Smooth muscle cell (in vitro differentiated cells): ENCODE results near the gene HCRT. TPM values are rescaled to one million over a fixed set of nuclear protein-coding genes. Genes with fewer than 3 reads are reported as not detected.
A peak's percentile ranks its signal among the peaks of the same experiment; 100 is the strongest.

Experiments used
- DNase-seq: peaks from one replicate; lab custom pipeline; 2025; ENCODE audit not compliant: unreplicated experiment; lab: John Stamatoyannopoulos, UW
- H2AFZ ChIP-seq: fragments of 200-600 bp; sonication (generic); 2 replicates; pipeline ENCODE4 v1.6.0; 2016; ENCODE audit warnings: antibody characterized with exemption, low read depth, mild to moderate bottlenecking
- H3F3A ChIP-seq: fragments of 200-600 bp; sonication (generic); 2 replicates; pipeline ENCODE4 v1.6.0; 2017; ENCODE audit warnings: antibody characterized with exemption, low read depth
- H3K27ac ChIP-seq: fragments of 200-600 bp; sonication (generic); 2 replicates; pipeline ENCODE4 v1.5.1; 2016; ENCODE audit warnings: low read depth, mild to moderate bottlenecking
- H3K27me3 ChIP-seq: fragments of 200-600 bp; sonication (generic); 2 replicates; pipeline ENCODE4 v1.6.1; 2016; ENCODE audit warnings: low read depth, mild to moderate bottlenecking
- H3K36me3 ChIP-seq: fragments of 200-600 bp; sonication (generic); 2 replicates; pipeline ENCODE4 v1.5.1; 2016; ENCODE audit warnings: low read depth
- H3K4me1 ChIP-seq: fragments of 200-600 bp; sonication (generic); 2 replicates; pipeline ENCODE4 v1.5.1; 2016; ENCODE audit warnings: low read depth
- H3K4me2 ChIP-seq: fragments of 200-600 bp; sonication (generic); 2 replicates; pipeline ENCODE4 v1.6.0; 2016; ENCODE audit warnings: mild to moderate bottlenecking
- H3K4me3 ChIP-seq: fragments of 200-600 bp; sonication (generic); 2 replicates; pipeline ENCODE4 v1.5.1; 2016; ENCODE audit warnings: mild to moderate bottlenecking
- H3K79me2 ChIP-seq: fragments of 200-600 bp; sonication (generic); 2 replicates; pipeline ENCODE4 v1.6.0; 2016; ENCODE audit warnings: low read depth, mild to moderate bottlenecking
- H3K9ac ChIP-seq: fragments of 200-600 bp; sonication (generic); 2 replicates; pipeline ENCODE4 v1.6.0; 2016; ENCODE audit warnings: low read depth
- H3K9me3 ChIP-seq: fragments of 200-600 bp; sonication (generic); replicated peaks from 2 replicates; pipeline ENCODE4 v1.5.1; 2016; ENCODE audit warnings: low read depth
- H4K20me1 ChIP-seq: fragments of 200-600 bp; sonication (generic); 2 replicates; pipeline ENCODE4 v1.6.0; 2016; ENCODE audit warnings: low read depth
- CTCF ChIP-seq: fragments of 200-600 bp; sonication (generic); IDR thresholded peaks from 2 replicates; pipeline ENCODE4 v1.5.1; 2017; ENCODE audit warnings: borderline replicate concordance, mild to moderate bottlenecking, antibody characterized with exemption; ENCODE audit not compliant: insufficient read depth, poor library complexity, severe bottlenecking
- WGBS: methylation state at CpG from one replicate; pipeline ENCODE4 v1.1.7; 2016; ENCODE audit warnings: low lambda C conversion rate; 5-methylcytosine and 5-hydroxymethylcytosine counted together
- polyA plus RNA-seq: library from polyadenylated mRNA; unstranded; fragments of >200 nt; fragmentation: Nextera tagmentation; extraction: Ambion mirVana; gene quantifications from 2 replicates; pipeline ENCODE4 v1.2.1, GENCODE V29; 2016
- total RNA-seq: library from RNA; depleted of rRNA; stranded (reverse); fragments of >200 nt; gene quantifications from 2 replicates; pipeline ENCODE4 v1.2.3, GENCODE V29; 2014

Gene HCRT
- total and polyA plus RNA-seq, 2 experiments from 2014 or later = not detected

- Histone ChIP-seq H3K4me3 (no peak overlapping the region), H3K4me1 (peaks cover 8% of the 10 kb centered on the region), H4K20me1 (peaks cover 97% of the 10 kb centered on the region), H3K9ac (no peak overlapping the region), H3K9me3 (no peaks in the 10 kb centered on the region), H3K36me3 (no peaks in the 10 kb centered on the region), H3K27ac (peak overlapping the region; percentile 22), H2AFZ (no peak overlapping the region), H3K27me3 (no peaks in the 10 kb centered on the region), H3F3A (peaks cover 11% of the 10 kb centered on the region), H3K79me2 (peaks cover 72% of the 10 kb centered on the region), H3K4me2 (no peak overlapping the region)
- no peak for DNase-seq
- WGBS = 78% methylated on average over 15 of the region's 15 CpGs
- TF ChIP-seq CTCF = no peak
Measured at GRCh38 chr17:42135664-42136653, 49.3 kb downstream of the HCRT start.

GRCh38 chr17:42135151-42135550 lies 50.1 kb downstream of the HCRT start:
- H3K4me3 ChIP-seq = no peak overlapping the region
- H3K79me2 ChIP-seq = peaks cover 74% of the 10 kb centered on the region
- DNase-seq = no peak
- no peaks in the 10 kb centered on the region for H3K36me3 ChIP-seq
- H3K4me1 ChIP-seq = peaks cover 8% of the 10 kb centered on the region
- H3K27ac ChIP-seq = peak overlapping the region; percentile 22
- H3K27me3 ChIP-seq = no peaks in the 10 kb centered on the region
- WGBS = 96% methylated on average over 6 of the region's 6 CpGs
- H3K9ac ChIP-seq = no peak overlapping the region
- H2AFZ ChIP-seq = no peak overlapping the region
- TF ChIP-seq CTCF = no peak
- H3K4me2 ChIP-seq = no peak overlapping the region
- H3F3A ChIP-seq = peaks cover 7% of the 10 kb centered on the region
- no peaks in the 10 kb centered on the region for H3K9me3 ChIP-seq
- H4K20me1 ChIP-seq = peaks cover 99% of the 10 kb centered on the region

Other genes starting within 250 kb of the HCRT start
- gene CNP, start 218.7 kb downstream of the HCRT start, total RNA-seq = 28.5 and 34.7 TPM in 2 replicates
- gene CNP, start 218.7 kb downstream of the HCRT start, polyA plus RNA-seq = 60.1 and 63.0 TPM in 2 replicates
- 44.5 and 69.5 TPM in 2 replicates for gene DNAJC7, start 168.0 kb downstream of the HCRT start, total RNA-seq
- 44.7 and 61.5 TPM in 2 replicates for gene DNAJC7, start 168.0 kb downstream of the HCRT start, polyA plus RNA-seq
- 21.3 and 41.3 TPM in 2 replicates for gene NKIRAS2, start 165.4 kb downstream of the HCRT start, total RNA-seq
- 50.1 and 54.4 TPM in 2 replicates for gene NKIRAS2, start 165.4 kb downstream of the HCRT start, polyA plus RNA-seq
- 0.49 and 0.54 TPM in 2 replicates for gene C17orf113, start 134.9 kb downstream of the HCRT start, total RNA-seq
- gene C17orf113, start 134.9 kb downstream of the HCRT start, polyA plus RNA-seq = 0.38 and 0.46 TPM in 2 replicates
- gene ZNF385C, start 87.0 kb downstream of the HCRT start, total RNA-seq = 0.27 and 0.45 TPM in 2 replicates
- 0.18 and 0.70 TPM in 2 replicates for gene ZNF385C, start 87.0 kb downstream of the HCRT start, polyA plus RNA-seq
- 1.0 and 4.2 TPM in 2 replicates for gene DHX58, start 72.7 kb downstream of the HCRT start, total RNA-seq
- 0.67 TPM in 1 of 2 replicates, not detected in the other for gene DHX58, start 72.7 kb downstream of the HCRT start, polyA plus RNA-seq
- gene KAT2A, start 64.1 kb downstream of the HCRT start, total RNA-seq = 15.6 and 17.1 TPM in 2 replicates
- 25.3 and 29.5 TPM in 2 replicates for gene KAT2A, start 64.1 kb downstream of the HCRT start, polyA plus RNA-seq
- gene HSPB9, start 62.6 kb downstream of the HCRT start, total RNA-seq = not detected in 2 replicates
- 0.39 and 1.0 TPM in 2 replicates for gene HSPB9, start 62.6 kb downstream of the HCRT start, polyA plus RNA-seq
- 92.8 and 113 TPM in 2 replicates for gene RAB5C, start 30.5 kb downstream of the HCRT start, total RNA-seq
- gene RAB5C, start 30.5 kb downstream of the HCRT start, polyA plus RNA-seq = 152 and 158 TPM in 2 replicates
- not detected in 2 replicates for gene KCNH4, start 4.3 kb downstream of the HCRT start, total RNA-seq
- not detected in 2 replicates for gene KCNH4, start 4.3 kb downstream of the HCRT start, polyA plus RNA-seq
- 0.76 and 11.5 TPM in 2 replicates for gene GHDC, start 9.0 kb upstream of the HCRT start, total RNA-seq
- gene GHDC, start 9.0 kb upstream of the HCRT start, polyA plus RNA-seq = 4.8 and 6.0 TPM in 2 replicates
- 10.7 and 29.3 TPM in 2 replicates for gene STAT5B, start 90.9 kb upstream of the HCRT start, total RNA-seq
- 12.4 and 15.0 TPM in 2 replicates for gene STAT5B, start 90.9 kb upstream of the HCRT start, polyA plus RNA-seq
- 1.7 and 2.6 TPM in 2 replicates for gene STAT5A, start 103.0 kb upstream of the HCRT start, total RNA-seq
- gene STAT5A, start 103.0 kb upstream of the HCRT start, polyA plus RNA-seq = 3.2 and 6.3 TPM in 2 replicates
- gene STAT3, start 203.0 kb upstream of the HCRT start, total RNA-seq = 85.6 and 97.7 TPM in 2 replicates
- 87.7 and 112 TPM in 2 replicates for gene STAT3, start 203.0 kb upstream of the HCRT start, polyA plus RNA-seq
- gene CAVIN1, start 237.8 kb upstream of the HCRT start, total RNA-seq = 116 and 117 TPM in 2 replicates
- 237 and 255 TPM in 2 replicates for gene CAVIN1, start 237.8 kb upstream of the HCRT start, polyA plus RNA-seq